Measurements from ENCODE around the gene KIF26B.
"Not testable (repeated sequence)": the region's sequence is repeated elsewhere in the genome, so short reads cannot be mapped to it uniquely, and the experiment has no call there.

KIF26B gene

DNA sequence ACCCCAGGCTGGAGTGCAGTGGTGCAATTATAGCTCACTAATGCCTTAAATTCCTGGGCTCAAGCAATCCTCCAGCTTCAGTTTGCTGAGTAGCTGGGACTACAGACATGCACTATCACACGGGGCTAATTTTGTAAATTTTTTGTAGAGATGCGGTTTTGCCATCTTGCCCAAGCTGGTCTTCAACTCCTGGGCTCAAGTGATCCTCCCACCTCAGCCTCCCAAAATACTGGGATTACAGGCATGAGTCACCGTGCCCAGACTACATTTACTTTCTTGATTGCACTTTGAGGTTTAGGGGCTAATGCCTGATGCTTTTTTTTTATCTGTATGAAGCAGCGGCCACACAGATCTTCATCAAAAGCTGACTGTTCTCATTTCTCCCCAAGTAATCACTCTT lies 124.6 kb downstream of the KIF26B start:
- no peak for DNase-seq (ENCODE audit: low read depth)

DNA sequence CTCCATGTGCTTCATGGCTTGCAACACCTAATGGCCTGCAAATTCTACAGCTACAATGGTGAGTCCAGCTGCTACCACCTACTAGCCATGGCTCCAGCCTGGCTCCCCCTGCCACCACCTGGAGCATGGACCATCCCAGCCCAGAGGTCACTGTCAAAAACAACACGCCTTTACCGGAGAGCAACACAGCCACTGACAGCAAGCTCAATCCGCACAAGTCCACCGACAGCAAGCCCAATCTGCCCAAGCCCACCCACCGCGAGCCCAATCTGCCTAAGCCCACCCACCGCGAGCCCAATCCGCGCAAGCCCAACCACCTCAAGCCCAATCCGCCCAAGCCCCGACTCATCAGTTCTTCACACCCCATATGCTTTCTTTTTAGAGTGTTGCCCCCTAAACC lies 128.2 kb downstream of the KIF26B start:
- no peak for DNase-seq (ENCODE audit: low read depth)

DNA sequence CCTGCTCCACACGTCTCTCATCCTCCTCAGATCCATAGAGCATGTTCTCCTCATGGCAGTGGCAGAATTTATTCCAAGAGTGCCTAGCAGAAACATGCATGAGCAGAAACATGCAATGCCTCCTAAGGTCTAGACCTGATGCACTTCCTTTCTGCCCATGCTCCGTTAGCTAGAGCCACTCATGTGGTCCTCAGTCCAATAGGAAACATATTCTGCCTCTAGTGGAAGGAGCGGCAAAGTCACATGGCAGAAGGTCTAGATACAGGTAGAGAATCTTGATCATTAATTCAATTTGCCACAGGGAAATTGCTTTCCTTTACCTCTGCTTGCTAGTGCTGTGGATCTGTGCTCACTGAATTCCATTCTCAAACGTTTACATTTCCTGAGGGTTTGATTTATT lies 130.4 kb downstream of the KIF26B start:
- no peak for DNase-seq (ENCODE audit: low read depth)

DNA sequence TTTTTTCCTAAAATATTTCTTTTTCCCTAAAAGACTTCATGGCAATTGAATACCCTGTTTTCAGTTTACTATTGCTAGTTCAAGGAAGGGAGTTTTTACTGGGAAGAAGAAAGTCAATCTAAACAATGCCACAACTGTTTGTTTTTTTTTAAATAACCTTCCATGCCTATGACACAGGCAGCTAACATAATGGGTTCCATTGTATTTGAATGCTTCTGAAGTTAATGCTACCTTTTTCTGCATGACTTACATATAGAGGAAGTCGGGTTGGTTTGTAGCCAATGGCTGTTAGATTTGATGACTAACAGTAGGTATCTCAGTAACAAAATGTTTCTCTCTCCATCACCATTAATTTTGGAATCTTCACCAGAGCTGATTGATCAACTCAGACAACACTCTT lies 134.0 kb downstream of the KIF26B start:
- DNase-seq (ENCODE audit: low read depth) = no peak

DNA sequence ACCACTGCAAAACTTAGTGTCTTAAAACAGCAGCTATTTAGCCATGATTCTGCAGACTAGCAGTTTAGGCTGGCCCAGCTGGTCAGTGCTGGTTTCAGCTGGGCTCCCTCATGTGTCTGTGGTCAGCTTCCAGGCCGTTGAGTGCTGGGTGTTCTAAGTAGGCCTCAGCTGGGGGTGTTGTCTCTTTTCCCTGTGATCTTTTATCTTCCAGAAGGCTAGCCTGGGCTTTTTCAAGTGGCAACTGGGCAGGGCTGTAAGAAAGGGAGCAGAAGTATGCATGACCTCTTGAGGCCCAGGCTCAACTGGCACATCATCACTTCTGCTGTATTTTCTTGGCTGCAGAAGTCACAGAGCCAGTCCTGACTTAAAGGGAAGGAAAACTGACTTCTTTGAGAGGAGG lies 136.1 kb downstream of the KIF26B start:
- DNase-seq (ENCODE audit: low read depth) = no peak

DNA sequence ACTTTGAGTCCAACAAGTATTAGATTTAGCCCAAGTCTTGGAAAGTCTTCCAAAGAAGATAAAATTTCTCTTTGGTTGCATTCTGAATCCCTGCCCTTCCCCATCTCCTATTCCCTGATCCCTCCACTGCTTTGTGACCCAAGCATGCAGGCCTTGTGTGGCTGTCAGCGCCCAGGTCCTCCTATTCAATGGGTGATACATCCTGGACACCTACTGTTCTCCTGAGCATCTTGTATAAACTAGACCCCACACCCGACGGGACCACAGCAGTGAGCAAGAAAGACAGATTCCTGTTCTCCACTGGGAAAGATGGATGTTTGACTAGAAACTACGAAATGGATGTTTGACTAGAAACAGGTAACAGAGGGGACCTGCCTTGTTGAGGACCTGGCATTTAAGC lies 136.6 kb downstream of the KIF26B start:
- no peak for DNase-seq (ENCODE audit: low read depth)

DNA sequence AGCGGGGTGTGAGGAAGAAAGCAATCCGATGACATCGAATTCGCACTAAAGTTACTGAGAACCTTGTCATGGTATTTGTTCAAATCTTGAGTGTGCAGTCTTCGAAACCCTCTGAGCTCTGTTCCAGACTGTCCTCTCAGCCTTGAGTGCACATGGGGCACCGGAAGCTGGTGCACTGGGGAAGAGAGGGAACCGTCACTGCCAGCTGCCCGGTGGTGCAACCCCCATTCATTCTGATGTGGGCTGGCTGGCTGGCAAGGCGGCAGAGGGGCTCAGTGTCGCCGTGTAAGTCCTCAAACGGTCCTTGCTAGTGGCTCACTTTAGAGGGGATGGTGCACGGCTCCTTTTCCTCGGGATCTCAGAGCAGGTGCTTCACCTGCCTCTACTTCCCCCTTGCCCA lies 137.4 kb downstream of the KIF26B start:
- no peak for DNase-seq (ENCODE audit: low read depth)

DNA sequence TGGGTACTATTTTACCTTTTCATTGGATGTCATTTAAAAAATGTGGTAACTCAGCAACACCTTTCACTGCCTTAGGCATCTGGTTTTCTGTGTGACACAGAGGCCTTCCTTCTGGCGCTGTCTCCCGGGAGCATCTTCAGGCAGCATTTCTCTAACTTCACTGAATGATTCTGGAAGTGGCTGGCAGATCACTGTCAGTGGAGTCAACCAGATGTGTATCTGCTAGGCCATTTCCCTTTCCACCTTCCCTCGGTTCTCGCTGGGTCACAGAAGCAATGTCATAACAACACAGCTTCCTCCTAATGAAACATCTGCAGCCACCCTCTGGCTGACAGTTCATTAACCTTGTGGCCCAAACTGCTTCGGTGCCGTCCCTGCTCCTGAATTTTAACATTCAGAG lies 137.8 kb downstream of the KIF26B start:
- DNase-seq (ENCODE audit: low read depth) = no peak

DNA sequence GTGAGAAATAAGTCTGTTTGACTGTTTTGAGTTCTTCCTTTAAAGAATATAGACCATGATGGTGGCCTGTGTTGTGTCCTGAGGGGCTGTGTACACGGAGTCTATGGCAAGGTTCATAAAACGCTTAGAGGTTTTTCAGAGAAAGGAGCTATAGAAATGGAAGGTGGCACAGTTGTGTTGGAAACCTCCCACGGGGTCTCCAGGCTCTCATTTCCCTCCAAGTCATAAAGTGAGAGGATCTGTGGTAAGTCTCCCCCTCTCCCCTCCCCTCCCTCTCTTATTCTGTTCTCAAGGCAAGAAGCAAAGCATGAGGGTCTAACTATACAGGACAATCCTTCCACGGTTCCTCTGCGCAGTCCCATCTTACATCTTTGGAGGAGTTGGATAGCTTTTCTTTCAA lies 139.2 kb downstream of the KIF26B start:
- no peak for DNase-seq (ENCODE audit: low read depth)

DNA sequence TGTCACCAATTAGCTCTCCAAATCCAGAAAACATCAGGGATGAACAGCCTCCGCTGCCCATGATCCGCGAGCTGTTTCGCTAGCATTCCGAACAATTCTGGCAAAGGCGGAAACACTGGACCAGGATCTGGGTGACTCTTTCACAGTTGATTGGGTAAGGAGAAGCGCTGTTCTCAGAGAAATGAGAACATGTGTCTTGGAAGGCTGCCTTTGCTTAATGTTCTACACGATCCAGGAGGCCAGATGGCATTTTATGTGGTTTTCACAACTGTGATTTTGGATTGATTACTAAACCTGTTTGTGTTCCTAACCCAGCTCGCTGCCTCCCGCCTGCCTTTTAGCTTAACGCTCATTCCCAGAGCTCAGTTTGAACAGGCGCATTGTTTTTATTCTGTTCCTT lies 144.0 kb downstream of the KIF26B start:
- no peak for DNase-seq (ENCODE audit: low read depth)

DNA sequence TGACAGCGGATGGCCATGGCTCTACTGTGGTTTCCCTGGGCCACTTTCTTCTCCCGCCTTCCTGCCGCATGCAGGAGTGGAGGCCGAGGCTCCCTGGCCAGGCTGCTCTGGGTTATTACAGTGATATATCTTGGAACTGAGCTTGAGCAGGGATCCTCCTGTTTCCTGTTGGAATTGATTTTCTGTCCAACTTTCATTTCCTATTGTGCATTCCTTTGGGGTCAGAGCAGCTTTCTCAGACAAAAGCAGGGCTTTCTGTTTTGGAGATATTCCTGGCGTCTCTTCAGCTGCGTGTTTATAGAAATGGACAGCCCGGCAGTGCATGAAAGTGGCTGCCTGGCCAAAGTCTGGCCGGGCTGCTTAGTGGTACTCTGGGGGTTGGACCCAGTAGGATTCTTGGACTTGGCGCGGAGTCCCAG lies 146.4 kb downstream of the KIF26B start:
- DNase-seq (ENCODE audit: low read depth) = no peak

DNA sequence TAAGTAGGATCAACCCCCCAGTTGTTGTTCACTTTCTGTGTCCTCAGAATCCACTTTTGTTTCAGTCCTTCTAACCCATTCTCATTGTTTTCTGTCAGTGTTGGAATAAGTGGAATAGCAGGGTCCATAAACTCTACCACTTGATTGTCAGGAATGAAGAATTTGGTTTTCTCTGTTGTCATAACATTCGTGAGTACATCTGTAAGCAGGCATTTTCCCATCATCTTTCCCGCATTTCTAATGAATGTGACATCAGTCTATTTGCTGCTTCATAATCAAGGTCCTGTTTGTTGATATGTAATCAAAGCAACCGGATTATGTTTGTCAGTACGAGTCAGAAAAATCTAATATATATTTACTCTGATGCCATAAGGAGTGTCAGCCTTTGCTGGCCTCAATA lies 147.1 kb downstream of the KIF26B start:
- DNase-seq (ENCODE audit: low read depth) = no peak

DNA sequence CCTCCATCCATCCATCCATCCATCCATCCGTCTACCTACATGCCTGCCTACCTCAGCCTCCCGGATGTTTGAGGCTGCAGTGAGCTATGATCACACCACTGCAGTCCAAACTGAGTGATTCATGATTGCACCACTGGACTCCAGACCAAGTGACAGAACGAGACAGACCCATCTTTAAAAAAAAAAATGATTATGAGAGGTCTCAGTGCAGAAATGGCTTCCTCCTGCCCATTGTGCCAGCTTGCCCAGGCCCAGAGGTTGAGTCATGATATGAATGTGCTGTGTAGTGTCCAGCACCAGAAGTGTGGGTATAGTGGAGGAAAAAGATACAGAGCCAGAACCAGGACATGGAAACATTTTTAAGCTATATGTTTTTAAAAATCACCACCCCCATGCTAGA lies 149.9 kb downstream of the KIF26B start:
- DNase-seq (ENCODE audit: low read depth) = no peak

DNA sequence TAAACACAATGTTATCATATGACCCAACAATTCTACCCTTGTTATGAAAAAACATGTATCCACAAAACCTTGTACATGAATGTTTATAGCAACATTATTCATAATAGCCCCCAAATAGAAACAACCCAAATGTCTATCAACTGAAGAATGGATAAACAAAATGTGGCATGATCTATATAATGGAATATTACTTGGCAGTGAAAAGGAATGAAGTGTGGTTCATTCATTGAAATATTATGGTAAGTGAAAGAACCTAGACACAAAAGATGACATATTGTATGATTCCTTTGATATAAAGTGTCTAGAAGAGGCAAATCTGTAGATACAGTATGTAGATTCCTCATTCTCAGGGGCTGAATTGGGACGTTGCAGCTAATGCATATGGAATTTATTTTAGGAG lies 151.2 kb downstream of the KIF26B start:
- no peak for DNase-seq (ENCODE audit: low read depth)

DNA sequence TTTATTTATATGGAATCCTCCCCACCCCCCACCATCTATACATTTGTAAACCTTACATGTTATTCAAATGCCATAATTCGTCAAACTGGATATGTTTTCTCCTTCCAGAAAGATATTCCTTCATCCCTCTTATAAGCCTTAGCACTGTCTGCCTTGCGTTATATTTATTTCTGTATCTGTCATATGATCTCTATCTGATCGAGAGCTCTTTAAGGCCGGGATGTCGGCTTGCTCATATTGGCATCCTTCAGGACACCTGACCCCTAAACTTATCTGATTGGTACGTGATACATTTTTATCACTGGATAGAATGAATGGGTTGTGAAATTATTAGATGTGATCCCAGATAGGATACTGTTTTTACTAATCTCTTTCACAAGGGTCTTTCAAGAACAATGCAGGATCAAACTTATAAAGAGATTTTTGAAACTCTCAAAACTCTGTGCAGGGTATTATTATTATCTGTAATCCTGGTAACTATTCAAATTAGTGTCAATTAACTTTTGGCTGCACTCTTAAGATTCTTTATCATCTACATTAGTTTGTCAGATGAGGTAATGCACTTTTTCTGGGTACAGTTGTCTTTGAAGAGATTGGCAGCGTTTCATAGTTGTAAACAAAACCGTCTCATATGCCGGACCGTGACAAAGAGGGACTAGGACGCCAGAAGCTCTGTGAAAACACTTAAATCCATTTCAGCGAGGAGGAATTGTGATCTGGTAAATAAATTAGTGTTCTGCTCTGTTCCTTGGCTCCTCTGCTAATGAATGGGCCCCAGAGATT lies 152.0 kb downstream of the KIF26B start:
- no peak for DNase-seq (ENCODE audit: low read depth)

DNA sequence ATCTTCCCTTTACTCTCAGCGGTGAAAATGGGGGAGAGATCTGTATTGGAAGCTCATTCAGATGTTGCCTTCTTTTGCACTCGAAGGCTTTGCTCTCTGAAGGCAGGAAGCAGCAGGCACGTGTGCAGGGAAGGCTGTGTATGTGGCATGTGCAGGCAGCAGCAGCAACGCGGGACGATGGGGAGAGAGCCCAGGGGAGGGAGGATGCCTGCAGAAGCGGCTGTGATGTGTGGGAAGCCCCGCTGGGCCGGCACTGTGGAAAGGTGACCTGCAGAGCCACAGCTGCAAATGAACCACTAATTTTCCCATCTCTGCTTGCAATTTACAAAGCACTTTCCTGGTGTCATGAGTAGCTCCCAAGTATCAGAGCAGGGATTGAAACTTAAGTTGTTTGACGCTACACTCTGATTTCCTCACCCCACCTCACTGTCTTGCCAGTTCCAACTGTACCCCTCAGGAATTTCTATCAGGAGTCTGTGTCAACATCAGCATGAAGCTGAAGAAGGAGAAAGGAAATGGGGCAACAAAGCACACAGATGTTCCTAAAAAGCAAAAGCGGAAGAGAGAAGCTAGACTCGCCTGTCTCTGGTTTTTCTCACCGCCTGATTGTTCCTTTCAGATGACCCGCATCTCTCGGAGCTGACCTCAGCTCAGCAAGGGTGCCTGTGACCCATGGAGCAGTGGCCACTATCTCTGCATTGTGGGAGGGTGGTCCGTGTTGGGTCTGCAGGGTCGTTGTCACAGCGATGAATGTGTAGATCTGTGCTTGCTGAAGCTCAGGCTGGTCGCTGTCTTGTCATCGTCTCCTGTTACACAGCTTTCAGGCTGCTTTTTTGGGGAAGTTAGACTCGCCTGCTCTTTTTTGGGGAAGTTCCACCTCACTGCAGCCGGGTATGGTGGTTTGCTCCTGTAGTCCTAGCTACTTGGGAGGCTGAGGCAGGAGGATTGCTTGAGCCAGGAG lies 156.1 kb downstream of the KIF26B start:
- no peak for DNase-seq (ENCODE audit: low read depth)

DNA sequence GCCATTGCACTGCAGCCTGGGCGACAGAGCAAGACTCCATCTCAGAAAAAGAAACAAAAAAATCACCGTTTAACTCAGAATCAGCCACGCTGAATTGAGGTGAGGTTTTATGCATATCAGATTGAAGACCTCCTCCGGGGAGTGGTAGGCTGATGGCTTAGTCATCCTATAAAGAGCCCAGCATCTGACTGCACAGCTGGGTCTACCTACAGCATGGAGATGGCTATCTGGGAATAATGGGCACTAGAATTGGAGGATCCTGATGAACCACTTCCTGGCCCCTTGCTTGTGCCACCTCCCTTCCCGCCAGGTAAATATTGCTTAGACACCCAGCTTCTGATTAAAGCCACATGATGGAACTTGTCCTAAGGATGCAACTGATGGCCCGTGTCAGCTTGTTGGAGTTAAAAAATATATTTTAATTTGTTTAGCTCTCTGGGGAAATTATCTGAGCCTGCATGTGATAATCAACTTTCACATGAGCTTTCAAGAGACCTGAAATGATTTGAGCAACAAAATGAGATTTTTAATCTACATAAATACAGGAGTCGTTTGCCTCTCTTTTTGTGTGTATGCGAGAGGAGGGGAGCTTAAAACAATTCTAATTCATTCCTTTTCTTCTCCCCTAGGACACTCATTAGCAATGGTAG lies 157.2 kb downstream of the KIF26B start:
- no peak for DNase-seq (ENCODE audit: low read depth)

DNA sequence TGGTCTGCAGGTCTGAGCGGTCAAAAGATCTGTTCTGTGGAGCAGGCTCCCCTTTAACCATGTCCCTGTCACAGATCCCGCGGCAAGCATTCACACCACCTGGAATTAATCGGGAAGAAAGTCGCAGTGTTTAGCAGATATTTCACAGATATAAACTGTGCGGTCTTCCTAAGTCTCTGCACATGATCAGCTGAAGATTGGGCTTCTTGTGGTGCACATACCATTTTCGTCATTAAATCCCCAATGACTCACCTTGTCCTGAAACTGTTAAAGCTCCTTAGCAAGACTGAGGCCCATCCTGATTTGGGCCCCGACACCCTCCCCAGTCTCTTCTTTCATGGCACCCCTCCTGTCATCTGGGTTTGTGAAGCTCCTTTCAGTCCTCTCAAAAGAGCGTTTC lies 158.8 kb downstream of the KIF26B start:
- no peak for DNase-seq (ENCODE audit: low read depth)

DNA sequence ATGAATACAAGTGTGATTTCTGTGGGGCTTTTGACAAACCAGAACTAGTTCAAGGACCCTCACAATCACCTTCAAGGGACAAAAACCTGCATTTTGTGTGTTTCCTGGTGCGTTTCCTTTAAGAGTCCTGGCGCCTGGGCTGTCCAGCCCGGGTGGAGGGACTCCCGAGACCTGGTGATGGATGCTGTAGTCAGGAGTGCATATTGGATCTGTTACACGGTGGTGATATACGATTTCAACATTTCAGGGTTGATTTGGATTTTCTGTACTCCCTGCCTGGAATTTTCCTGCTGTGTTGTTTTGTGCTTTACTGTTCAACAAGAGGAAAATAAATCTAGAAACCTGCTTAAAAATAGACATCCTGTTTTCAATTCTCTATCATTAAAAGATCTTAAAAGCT lies 162.0 kb downstream of the KIF26B start:
- DNase-seq (ENCODE audit: low read depth) = no peak

DNA sequence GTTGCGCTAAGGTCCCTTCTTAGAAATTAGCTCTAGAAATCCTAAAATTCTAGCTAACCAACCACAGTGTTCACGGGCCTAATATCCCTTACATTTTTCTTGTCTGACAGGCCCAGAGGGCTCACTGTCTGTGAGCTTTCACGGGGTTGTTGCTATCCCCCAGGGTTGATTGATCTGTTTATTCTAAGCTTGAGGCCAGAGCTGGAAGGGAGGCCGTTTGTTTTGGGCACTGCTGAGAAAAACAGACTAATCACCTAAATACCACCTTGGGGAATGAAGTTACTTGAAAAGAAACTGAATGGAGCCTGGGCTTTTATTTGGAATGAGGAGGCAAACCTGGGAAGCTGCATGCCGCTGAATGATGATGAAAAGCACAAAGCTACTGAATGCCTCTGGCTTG lies 162.4 kb downstream of the KIF26B start:
- no peak for DNase-seq (ENCODE audit: low read depth)

DNA sequence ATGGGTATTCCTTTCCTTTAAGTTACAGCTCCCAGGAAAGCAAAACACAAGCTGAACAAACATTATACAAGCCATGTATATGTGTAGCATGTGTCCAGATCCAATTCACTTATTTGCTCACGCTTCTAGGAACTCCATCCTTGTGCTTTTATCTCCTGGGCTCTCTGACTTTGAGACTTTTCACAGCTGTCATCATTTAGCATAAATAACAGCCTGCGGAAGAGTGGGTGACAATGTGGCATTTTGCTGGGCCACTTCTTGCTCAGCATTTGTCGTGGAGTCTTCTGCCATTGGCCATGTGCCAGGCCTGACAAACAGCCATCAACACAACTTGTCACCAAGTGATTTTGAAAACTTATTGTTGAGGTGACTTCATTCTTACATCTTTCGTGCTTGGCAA lies 164.3 kb downstream of the KIF26B start:
- DNase-seq (ENCODE audit: low read depth) = no peak

DNA sequence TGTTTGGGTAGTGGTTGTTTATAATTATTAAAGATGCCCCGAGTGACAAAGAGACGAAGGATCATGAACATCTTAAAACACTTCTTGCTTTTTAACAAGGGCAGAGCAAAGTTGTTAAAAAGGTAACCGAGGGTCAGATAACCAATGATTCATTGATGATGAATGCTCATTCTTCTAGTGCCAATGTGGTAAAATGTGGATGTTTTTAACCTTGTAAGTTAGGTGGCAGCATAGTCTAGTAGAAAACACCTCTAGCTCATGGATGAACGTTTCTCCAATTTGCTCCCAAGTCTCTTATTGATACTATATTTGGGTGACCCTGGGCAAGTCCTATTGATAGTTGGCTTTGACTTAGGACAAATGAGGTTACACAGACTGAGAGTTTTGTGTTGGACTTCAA lies 167.9 kb downstream of the KIF26B start:
- DNase-seq (ENCODE audit: low read depth) = no peak

DNA sequence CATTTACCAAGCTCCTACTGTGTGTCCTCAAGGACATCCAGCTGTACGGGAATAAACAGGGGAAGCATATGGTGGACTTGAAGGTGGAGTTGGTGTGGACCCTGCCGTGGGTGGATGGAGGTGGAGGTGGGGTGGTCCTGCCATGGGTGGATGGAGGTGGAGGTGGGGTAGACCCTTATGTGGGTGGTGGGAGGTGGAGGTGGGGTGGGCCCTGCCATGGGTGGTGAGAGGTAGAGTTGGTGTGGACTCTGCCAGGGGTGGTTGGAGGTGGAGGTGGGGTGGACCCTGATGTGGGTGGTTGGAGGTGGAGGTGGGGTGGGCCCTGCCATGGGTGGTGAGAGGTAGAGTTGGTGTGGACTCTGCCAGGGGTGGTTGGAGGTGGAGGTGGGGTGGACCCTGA lies 169.0 kb downstream of the KIF26B start:
- not testable (repeated sequence) for DNase-seq (ENCODE audit: low read depth)
